Hematopoietic multipotent progenitor cell treated with erythropoietin and hydrocortisone succinate and interleukin-3 and kit ligand, for 4 days (in vitro differentiated cells): ENCODE data around the gene BICRAL.
"Not testable (repeated sequence)": the region's sequence is repeated elsewhere in the genome, so short reads cannot be mapped to it uniquely, and the experiment has no call there.

Source experiments
- DNase-seq: peaks from one replicate; pipeline ENCODE4 v3.0.0-alpha.2; 2015

The BICRAL gene

GRCh38 chr6:42781796-42782688, at the start of gene BICRAL:
TSS of gene BICRAL (plus strand) at chr6:42782052. CDS start at chr6:42822023, 39,971 bp downstream.
- peak; percentile 92 for DNase-seq

- not testable (repeated sequence) for DNase-seq
Observed at GRCh38 chr6:42733867-42734481, 47.9 kb upstream of the BICRAL start.

GRCh38 chr6:42735976-42736375, 45.9 kb upstream of the BICRAL start:
- no peak for DNase-seq

GRCh38 chr6:42740725-42741124, 41.1 kb upstream of the BICRAL start:
- no peak for DNase-seq

- peak; percentile 78 for DNase-seq
Observed at GRCh38 chr6:42742116-42742894, 39.5 kb upstream of the BICRAL start.

GRCh38 chr6:42744351-42744893, 37.4 kb upstream of the BICRAL start:
- DNase-seq, result no peak

- DNase-seq, result peak; percentile 61
Observed at GRCh38 chr6:42745083-42745639, 36.7 kb upstream of the BICRAL start.

GRCh38 chr6:42745640-42746462, 36.0 kb upstream of the BICRAL start, which contains the start of gene TBCC:
TSS of gene TBCC (minus strand) at chr6:42746103. CDS start at chr6:42746073, 30 bp downstream.
- DNase-seq, result peak; percentile 99

- DNase-seq, result peak; percentile 97
Observed at GRCh38 chr6:42746463-42747391, 35.1 kb upstream of the BICRAL start.

- DNase-seq, result peak; percentile 44
Observed at GRCh38 chr6:42748203-42748898, 33.5 kb upstream of the BICRAL start.

- no peak for DNase-seq
Observed at GRCh38 chr6:42751055-42751454, 30.8 kb upstream of the BICRAL start.

GRCh38 chr6:42754759-42755158, 27.1 kb upstream of the BICRAL start:
- DNase-seq, result no peak

- DNase-seq, result no peak
Observed at GRCh38 chr6:42756722-42757121, 25.1 kb upstream of the BICRAL start.

GRCh38 chr6:42758756-42759430, 23.0 kb upstream of the BICRAL start:
- DNase-seq, result no peak

- DNase-seq, result no peak
Observed at GRCh38 chr6:42761287-42762067, 20.4 kb upstream of the BICRAL start.

- peak; percentile 53 for DNase-seq
Observed at GRCh38 chr6:42762426-42762859, 19.4 kb upstream of the BICRAL start.

- DNase-seq, result no peak
Observed at GRCh38 chr6:42762950-42763349, 18.9 kb upstream of the BICRAL start.

GRCh38 chr6:42764911-42765648, 16.8 kb upstream of the BICRAL start:
- DNase-seq, result no peak
